Measurements from ENCODE around the gene PTCD2. TPM values are rescaled to one million over a fixed set of nuclear protein-coding genes. Genes with fewer than 3 reads are reported as not detected.

The PTCD2 gene
- total and polyA plus RNA-seq, 9 of the 15 experiments (the other 6 are each of a cell fraction or from before 2014, with no cell fraction given) = 11.9 to 28.5 (median 18.6) TPM

- TF ChIP-seq CREB3L1 (IDR thresholded peaks at IDR 0.05; ENCODE audit: borderline replicate concordance, low read depth) (no peak), NFRKB (IDR thresholded peaks at IDR 0.05; ENCODE audit: low read depth) (peak; percentile 84), CCAR2 (IDR thresholded peaks at IDR 0.05; ENCODE audit: low read depth, low read length) (no peak), ESRRB (CRISPR knock-in tag; IDR thresholded peaks at IDR 0.05; ENCODE audit: borderline replicate concordance) (no peak), PRDM10 (IDR thresholded peaks at IDR 0.05; ENCODE audit: partially characterized antibody) (no peak), SP1 (CRISPR knock-in tag; IDR thresholded peaks at IDR 0.05) (no peak), ZBTB43 (CRISPR knock-in tag; IDR thresholded peaks at IDR 0.05) (no peak), PHF8 (IDR thresholded peaks at IDR 0.05; ENCODE audit: borderline replicate concordance, low read length) (no peak; the same call in 1 of the 2 replicates), ZC3H4 (CRISPR knock-in tag; IDR thresholded peaks at IDR 0.05; ENCODE audit: borderline replicate concordance) (no peak), TCF7L2 (IDR thresholded peaks at IDR 0.05; ENCODE audit: low read depth, low read length) (no peak), POLR3G (IDR thresholded peaks at IDR 0.05; ENCODE audit: extremely low read depth, insufficient read length, insufficient replicate concordance) (no peak), CHD2 (IDR thresholded peaks at IDR 0.05; ENCODE audit: low read depth, low read length) (no peak), ZBED1 (IDR thresholded peaks at IDR 0.05) (no peak), SRSF7 (optimal IDR thresholded peaks at IDR 0.05; ENCODE audit: low read depth, low read length) (no peak), STAT5A (IDR thresholded peaks at IDR 0.05; ENCODE audit: borderline replicate concordance, low read length) (no peak; the same call in 1 of the 2 replicates), CBX5 (IDR thresholded peaks at IDR 0.05; ENCODE audit: borderline replicate concordance, low read depth) (no peak), RBBP5 (IDR thresholded peaks at IDR 0.05; ENCODE audit: borderline replicate concordance, insufficient read depth, low read length, poor library complexity, severe bottlenecking) (no peak), ZFP36 (IDR thresholded peaks at IDR 0.05; ENCODE audit: low read depth, low read length, partially characterized antibody) (no peak), POLR2H (tag; IDR thresholded peaks at IDR 0.05; ENCODE audit: low read depth) (peak; percentile 96), BRCA1 (IDR thresholded peaks at IDR 0.05) (no peak), BRCA1 (CRISPR knock-in tag; IDR thresholded peaks at IDR 0.05) (no peak), NUFIP1 (IDR thresholded peaks at IDR 0.05; ENCODE audit: partially characterized antibody) (no peak), GABPB1 (CRISPR knock-in tag; IDR thresholded peaks at IDR 0.05) (no peak)
These were observed 38.2 kb upstream of the PTCD2 start (continued) for GRCh38 chr5:72281764-72282499.
